ENCODE data around the gene CD247.

The CD247 gene

GRCh38 chr1:167455786-167456446, 62.4 kb downstream of the CD247 start:
- peak; percentile 69 for DNase-seq

GRCh38 chr1:167454894-167455785, 63.2 kb downstream of the CD247 start:
- DNase-seq = peak; percentile 81

- no peak for DNase-seq
These were observed 63.9 kb downstream of the CD247 start for GRCh38 chr1:167454304-167454893.

GRCh38 chr1:167453123-167453522, 65.2 kb downstream of the CD247 start:
- no peak for DNase-seq

DNA sequence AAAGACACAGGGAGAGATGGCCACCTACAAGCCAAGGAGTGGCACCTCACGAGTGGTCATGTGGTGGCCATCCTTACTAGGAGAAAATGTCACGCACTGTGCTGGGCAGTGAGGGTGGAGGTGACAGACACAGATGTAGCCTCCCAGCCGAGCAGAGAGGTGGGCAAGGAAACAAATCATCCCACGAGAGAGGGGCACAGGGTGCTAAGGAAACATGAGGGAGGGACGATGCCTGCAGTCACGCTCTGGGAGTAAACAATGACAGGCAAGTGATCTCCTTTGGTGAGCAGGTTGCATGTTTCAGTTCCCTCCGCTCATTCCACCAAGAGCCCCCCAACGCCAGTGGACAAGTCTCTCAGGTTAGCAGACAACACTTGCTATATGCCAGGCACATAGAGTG, 65.8 kb downstream of the CD247 start:
- no peak for DNase-seq

DNA sequence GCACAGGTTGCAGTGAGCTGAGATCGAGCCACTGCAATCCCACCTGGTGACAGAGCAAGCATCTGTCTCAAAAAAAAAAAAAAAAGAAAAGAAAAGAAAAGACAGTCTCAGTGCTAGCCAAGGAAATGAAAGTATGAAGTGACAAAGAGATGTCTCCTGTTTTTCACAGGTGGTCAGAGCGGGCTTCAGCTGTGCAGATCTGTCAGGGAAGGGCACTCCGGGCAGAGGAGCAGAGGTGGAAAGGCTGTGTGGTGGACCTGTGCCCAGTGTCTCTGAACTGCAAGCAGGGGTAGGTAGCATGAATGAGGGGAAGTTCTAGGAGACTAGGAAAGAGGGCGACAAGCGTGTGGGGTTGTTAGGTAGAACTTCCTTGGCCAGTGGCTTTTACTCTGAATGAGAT, 67.5 kb downstream of the CD247 start:
- DNase-seq = no peak

DNA sequence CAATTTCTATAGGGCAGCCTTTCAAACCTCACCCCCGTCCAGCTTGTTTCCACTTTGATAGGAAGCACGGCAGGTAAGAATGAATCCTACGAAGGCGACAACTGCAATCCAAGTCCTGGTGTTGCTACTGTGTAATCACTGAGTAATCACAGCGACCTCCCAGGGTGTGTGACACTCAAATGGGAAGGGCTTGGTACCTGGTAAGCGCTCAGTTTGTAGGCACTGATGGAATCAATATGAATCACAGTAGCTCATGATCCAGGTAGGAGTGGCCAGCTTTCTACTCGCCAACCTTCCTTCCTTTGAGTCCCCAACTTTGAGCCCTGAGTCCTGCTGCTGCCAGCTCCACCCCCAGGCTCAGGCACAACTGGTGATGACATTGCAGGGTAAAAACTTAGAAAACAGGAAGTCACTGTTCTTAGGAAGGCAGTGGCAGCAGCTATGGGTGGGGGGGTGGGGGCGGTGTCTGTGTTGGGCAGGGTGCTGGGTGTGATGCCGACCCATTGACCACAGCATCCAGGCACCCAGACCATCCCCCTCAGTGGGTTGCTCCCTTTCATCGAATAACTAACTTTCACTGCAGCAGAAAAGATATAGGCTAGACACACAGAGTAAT, 70.7 kb downstream of the CD247 start:
- DNase-seq = peak; percentile 90

DNA sequence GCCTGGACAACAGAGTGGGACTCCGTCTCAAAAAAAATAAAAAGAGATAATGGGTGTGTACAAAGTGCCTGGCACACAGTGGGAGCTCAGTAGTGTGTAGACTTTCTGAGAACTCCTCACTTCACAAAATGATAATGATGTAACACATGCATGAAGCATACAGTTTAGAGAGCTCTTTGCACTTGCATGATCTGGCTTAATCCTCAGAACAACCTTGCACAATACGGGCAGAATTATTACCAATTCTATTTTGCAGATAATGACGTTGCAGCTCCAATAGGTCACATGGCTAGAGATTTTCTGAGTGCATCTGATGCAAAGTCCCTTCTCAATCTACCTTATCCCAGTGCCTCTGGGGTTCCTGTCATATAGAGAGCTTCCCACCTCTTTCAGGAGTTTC, 71.4 kb downstream of the CD247 start:
- DNase-seq = no peak

DNA sequence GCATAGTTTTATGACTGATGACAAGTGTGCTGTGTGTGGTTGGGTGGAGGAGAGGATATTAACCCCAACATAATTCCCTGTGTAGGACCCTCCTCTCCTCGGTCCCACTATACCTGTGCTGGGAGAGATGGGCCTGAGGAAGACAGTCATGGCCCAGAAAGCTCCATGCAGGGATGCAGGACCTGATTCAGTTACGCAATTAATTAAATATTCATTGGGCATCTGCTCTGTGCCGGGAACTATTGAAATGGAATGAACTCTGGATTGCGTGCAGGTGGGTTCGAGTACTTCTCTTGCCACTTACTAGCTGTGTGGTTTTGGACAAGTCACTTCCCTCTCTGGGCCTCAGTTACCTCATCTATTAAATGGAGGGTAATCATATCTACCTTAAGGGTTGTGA, 74.6 kb downstream of the CD247 start:
- DNase-seq = no peak

DNA sequence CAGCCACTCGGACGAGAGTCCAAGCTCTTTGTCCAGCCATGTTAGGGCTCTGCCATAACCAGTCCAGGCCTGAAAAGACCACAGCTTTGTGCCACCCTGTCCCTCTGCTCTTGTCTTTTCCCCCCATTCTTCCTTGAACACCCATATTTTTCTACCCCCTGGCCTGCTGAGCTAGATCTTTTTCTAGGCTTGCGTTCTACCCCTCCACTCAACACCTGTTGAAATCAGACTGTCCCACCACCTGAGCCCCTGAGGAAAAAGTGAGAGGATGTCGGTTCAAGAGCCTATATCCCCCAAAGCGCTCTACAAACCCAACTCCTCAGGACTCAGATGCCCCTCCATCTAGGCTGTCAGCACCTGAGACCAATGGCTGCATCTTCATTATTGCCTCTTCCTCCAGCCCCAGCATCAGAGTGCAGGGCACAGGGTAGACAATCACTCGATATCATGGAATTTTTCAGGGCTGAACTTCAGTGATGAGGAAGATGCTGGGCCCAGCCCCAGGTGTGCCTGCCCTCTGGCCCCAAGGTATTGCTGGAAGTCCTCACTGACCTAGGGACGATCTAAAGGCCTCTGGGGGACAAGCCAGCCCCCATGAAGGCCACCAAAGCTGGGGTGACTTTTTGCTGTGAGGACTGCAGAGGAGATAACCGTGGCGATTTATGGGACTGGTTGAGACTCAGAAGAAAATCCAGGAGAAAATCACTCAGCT, 75.3 kb downstream of the CD247 start:
- DNase-seq = no peak

DNA sequence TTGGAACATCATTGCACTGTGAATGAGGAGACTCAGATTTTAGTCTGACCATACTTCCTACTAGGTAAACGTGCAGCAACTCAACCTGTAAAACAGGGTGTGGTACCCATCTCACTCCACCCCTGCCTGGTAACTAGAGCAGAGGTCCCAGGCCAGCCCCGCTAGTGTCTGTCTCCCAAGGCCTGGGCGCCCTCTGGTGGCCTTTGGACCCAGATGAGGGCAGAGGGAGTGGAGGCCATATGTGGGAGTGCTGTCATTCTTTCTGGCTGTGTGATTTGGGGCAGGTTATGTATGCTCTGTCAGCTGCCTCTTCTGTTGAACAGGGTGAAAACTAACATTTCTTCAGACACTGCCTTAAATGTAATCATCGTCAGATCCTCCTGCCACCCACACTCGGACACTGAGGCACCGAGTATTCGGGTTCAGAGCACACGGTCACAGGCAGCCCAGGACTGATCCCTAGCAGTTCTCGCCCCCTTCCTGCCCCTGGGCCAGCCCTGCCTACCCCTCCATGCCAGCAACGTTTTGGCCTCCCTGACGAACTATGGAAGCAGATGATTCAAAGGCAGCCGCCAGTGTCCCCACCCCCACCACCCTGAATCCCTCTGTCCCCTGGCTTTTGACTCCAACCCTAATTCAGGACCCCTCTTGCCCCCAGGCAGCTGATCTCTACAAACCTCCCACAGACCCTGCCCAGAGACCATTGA, 76.0 kb downstream of the CD247 start:
- DNase-seq = peak; percentile 84

GRCh38 chr1:167441222-167441621, 77.1 kb downstream of the CD247 start:
- no peak for DNase-seq

- no peak for DNase-seq
These were observed 77.6 kb downstream of the CD247 start for GRCh38 chr1:167440776-167441175.

DNA sequence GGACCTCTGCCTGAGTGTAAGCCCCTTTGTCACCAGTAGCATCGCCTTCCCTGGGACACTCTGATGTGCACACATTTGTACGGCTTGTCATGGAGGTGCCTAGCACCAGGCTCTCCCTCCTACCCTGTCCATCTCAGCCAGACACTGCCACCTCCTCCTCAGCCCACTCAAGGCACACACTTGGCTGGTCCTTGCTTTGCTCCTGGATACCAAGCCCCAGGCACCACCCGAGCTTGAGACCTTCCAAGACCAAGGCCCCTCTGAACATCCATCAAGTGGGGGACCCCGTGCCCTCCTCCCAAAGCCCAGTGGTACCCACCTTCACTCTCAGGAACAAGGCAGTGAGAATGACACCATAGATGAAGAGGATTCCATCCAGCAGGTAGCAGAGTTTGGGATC, 78.0 kb downstream of the CD247 start:
- no peak for DNase-seq

DNA sequence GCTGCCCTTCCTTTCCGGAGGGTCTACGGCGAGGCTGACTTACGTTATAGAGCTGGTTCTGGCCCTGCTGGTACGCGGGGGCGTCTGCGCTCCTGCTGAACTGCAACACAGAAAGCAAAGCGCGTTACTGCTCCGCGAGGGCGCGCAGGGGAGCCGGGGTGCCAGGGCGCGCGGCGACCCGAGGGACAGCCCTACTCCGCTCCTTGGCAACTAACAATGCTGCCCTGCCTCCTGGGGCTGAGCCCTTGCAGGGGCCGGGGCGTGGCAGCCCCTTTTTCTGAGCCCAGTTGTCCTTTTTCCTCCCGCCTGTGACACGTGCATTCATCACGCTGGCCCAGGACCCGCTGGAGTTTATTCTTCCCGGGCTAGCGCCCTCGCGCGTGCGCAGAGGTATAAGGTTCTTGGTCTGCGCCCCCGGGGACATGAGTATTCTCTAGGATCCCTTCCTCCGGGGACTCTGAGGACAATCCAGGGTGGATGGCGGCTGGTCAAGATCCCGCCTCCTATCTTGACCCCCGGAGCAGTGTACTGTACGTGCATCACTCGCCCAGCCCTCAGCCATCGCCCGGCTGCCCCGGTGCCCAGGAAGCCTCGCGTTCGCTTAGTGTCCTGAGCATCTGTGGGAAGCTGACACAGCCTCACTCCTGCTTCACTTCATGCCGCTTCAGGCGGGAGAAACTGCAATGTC, 78.9 kb downstream of the CD247 start:
- DNase-seq = no peak

- DNase-seq = no peak
These were observed 79.9 kb downstream of the CD247 start for GRCh38 chr1:167438171-167439138.

GRCh38 chr1:167435484-167435883, 82.8 kb downstream of the CD247 start:
- no peak for DNase-seq

DNA sequence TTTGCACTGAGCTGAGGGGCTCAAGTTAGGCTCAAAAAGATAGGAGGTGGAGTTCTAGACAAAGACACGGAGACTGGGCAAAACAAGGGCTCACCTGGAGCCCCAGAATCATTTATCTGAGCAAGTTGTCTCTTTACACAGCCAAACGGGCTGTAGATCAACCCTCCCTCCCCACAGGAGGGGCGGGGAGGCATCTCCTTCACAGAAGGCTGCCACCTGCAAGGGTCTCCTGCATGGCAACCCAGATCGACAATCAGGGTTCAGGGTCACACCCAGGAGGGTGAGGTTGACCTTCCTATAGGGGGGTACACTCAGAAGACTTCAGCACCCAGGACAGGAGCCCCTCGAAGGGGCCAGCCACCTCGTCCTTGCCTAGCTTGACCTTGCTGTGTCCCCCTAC, 84.0 kb downstream of the CD247 start:
- DNase-seq = no peak

DNA sequence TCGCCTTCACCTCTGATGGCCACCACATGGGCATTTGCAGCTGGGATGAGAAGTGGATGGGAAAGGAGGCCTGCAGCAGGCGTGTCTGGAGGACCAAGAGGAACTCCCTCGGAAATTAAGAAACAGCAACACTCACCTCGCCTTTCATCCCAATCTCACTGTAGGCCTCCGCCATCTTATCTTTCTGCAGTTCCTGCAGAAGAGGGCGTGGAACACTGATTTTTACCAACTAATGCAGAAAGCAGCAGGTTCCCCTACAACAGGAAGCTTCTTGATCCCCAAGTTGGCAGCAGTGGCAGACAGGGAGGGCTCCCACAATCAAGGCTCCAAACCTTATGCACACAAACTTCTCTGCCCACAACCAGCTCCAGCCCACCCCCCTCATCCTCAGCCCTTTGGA, 84.4 kb downstream of the CD247 start:
- DNase-seq = no peak

DNA sequence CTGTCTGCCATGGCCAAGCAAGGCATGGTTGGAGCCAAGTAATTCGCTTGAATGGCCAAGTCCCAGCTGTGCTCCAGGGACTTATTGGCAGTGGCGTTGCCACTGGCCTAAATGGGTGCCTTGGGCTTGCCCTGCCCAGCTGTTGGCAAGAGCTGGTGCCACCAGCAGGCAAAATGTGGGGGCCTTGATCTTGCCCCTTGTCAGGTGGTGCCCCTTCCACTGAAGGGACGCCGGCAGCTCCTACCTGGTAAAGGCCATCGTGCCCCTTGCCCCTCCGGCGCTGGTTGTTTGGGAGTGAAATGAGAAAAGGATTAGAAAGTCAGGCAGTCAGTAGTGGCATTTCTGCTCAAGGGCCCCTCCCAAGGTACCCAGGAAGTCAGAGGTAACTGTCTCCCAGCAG, 85.5 kb downstream of the CD247 start:
- no peak for DNase-seq
